SK-N-SH (cell line): ENCODE data around the gene TBL1X. TPM values are rescaled to one million over a fixed set of nuclear protein-coding genes. Genes with fewer than 3 reads are reported as not detected.

ENCODE experiments used
- CTCF ChIA-PET: fragments of 300-600, 350-600 bp; formaldehyde crosslinking; extraction: SDS; loops from one replicate; lab custom pipeline; 2021; lab: Yijun Ruan, JAX
- POLR2A ChIA-PET: fragments of 350-600 bp; sonication (Branson Sonifier 250); formaldehyde crosslinking; extraction: SDS; loops from one replicate; lab custom pipeline; 2020; ENCODE audit warnings: antibody characterized with exemption, inconsistent platforms; lab: Yijun Ruan, JAX
- DNase-seq: peaks from one replicate; pipeline ENCODE4 v3.0.0; 2012
- H2AFZ ChIP-seq: fragments of 200-600 bp; sonication (generic); 2 replicates; pipeline ENCODE4 v1.8.1; 2016; ENCODE audit warnings: antibody characterized with exemption, mild to moderate bottlenecking, low read depth
- H3F3A ChIP-seq: fragments of 200-600 bp; sonication (generic); replicated peaks from 2 replicates; pipeline ENCODE3; 2016; ENCODE audit warnings: antibody characterized with exemption, mild to moderate bottlenecking; ENCODE audit not compliant: insufficient read depth
- H3K27ac ChIP-seq, 2 experiments: fragments of 200-500 bp in 1 of 2; fragments of 200-600 bp in 1 of 2; sonication (Bioruptor generic) in 1 of 2; sonication (generic), shearing (Covaris generic) in 1 of 2; 2 replicates each; pipeline versions ENCODE4 v1.5.1 to v1.6.1; 2014 to 2016; ENCODE audit warnings: low read depth in 2 of 2, inconsistent platforms in 1 of 2, low read length in 1 of 2, mild to moderate bottlenecking in 1 of 2, mixed read lengths in 1 of 2
- H3K27me3 ChIP-seq: fragments of 200-600 bp; sonication (generic), shearing (Covaris generic); 2 replicates; pipeline ENCODE4 v1.6.1; 2016; ENCODE audit warnings: mixed run types; ENCODE audit not compliant: insufficient read depth
- H3K36me3 ChIP-seq, 2 experiments: fragments of 200-500 bp in 1 of 2; fragments of 200-600 bp in 1 of 2; sonication (Bioruptor generic) in 1 of 2; sonication (generic) in 1 of 2; replicated peaks in 1 of 2; 2 replicates each; pipeline versions ENCODE3 to v1.5.1; 2014 to 2016; ENCODE audit warnings: low read length in 1 of 2, mild to moderate bottlenecking in 1 of 2; ENCODE audit not compliant: insufficient read depth in 2 of 2, control insufficient read depth in 1 of 2
- H3K4me1 ChIP-seq, 2 experiments: fragments of 200-500 bp in 1 of 2; fragments of 200-600 bp in 1 of 2; sonication (Bioruptor generic) in 1 of 2; sonication (generic), shearing (Covaris generic) in 1 of 2; 2 replicates each; pipeline versions ENCODE4 v1.5.1 to v1.6.1; 2014 to 2016; ENCODE audit warnings: low read depth in 1 of 2, low read length in 1 of 2, mixed run types in 1 of 2; ENCODE audit not compliant: insufficient read depth in 2 of 2, control insufficient read depth in 1 of 2
- H3K4me2 ChIP-seq: fragments of 200-600 bp; sonication (generic), shearing (Covaris generic); 2 replicates; pipeline ENCODE4 v1.6.1; 2017; ENCODE audit warnings: mixed run types
- H3K4me3 ChIP-seq, 2 experiments: fragments of 200-500 bp in 1 of 2; fragments of 200-600 bp in 1 of 2; sonication (Bioruptor generic) in 1 of 2; sonication (generic), shearing (Covaris generic) in 1 of 2; 2 replicates each; pipeline versions ENCODE4 v1.5.1 to v1.8.1; 2014 to 2016; ENCODE audit warnings: low read depth in 2 of 2, inconsistent platforms in 1 of 2, low read length in 1 of 2, mild to moderate bottlenecking in 1 of 2, mixed read lengths in 1 of 2, moderate library complexity in 1 of 2
- H3K79me2 ChIP-seq: fragments of 200-600 bp; sonication (generic); 2 replicates; pipeline ENCODE4 v1.8.1; 2017; ENCODE audit warnings: mild to moderate bottlenecking; ENCODE audit not compliant: insufficient read depth
- H3K9ac ChIP-seq: fragments of 200-600 bp; sonication (generic); 2 replicates; pipeline ENCODE4 v1.6.1; 2017; ENCODE audit warnings: mixed run types
- H3K9me2 ChIP-seq: fragments of 200-600 bp; sonication (generic); 2 replicates; pipeline ENCODE4 v1.6.1; 2017; ENCODE audit warnings: mixed run types
- H3K9me3 ChIP-seq: fragments of 200-600 bp; sonication (generic); 2 replicates; pipeline ENCODE4 v1.6.1; 2017; ENCODE audit warnings: mixed run types, mild to moderate bottlenecking, moderate library complexity
- H4K20me1 ChIP-seq: fragments of 200-600 bp; sonication (generic); 2 replicates; pipeline ENCODE4 v1.6.1; 2017; ENCODE audit warnings: mild to moderate bottlenecking, mixed run types; ENCODE audit not compliant: insufficient read depth
- CTCF ChIP-seq: fragments of 200-600 bp; sonication (generic); IDR thresholded peaks from 2 replicates; pipeline ENCODE4 v1.6.1; 2017; ENCODE audit warnings: antibody characterized with exemption, mild to moderate bottlenecking, moderate library complexity
- FOSL2 ChIP-seq: IDR thresholded peaks from 2 replicates; pipeline ENCODE4 v1.4.0; 2012; ENCODE audit warnings: low read depth, mild to moderate bottlenecking, moderate library complexity, borderline replicate concordance
- FOXJ3 ChIP-seq: sonication (generic); formaldehyde crosslinking; IDR thresholded peaks from 2 replicates; pipeline ENCODE4 v1.5.1; 2020; ENCODE audit warnings: mild to moderate bottlenecking, missing genetic modification reagents
- GABPA ChIP-seq: IDR thresholded peaks from 2 replicates; pipeline ENCODE4 v1.4.0; 2012; ENCODE audit warnings: low read depth, mild to moderate bottlenecking
- JUND ChIP-seq: IDR thresholded peaks from 2 replicates; pipeline ENCODE4 v1.4.0; 2012
- MEF2A ChIP-seq: IDR thresholded peaks from 2 replicates; pipeline ENCODE4 v1.4.0; 2012; ENCODE audit warnings: low read depth, borderline replicate concordance
- MXI1 ChIP-seq: IDR thresholded peaks from 2 replicates; pipeline ENCODE4 v1.6.1; 2012; ENCODE audit warnings: mild to moderate bottlenecking, low read depth, low read length, improper control_type of control experiment
- NRF1 ChIP-seq: IDR thresholded peaks from 2 replicates; pipeline ENCODE4 v1.6.1; 2012; ENCODE audit warnings: low read depth, mild to moderate bottlenecking, low read length
- PBX3 ChIP-seq: IDR thresholded peaks from 2 replicates; pipeline ENCODE4; 2012
- RAD21 ChIP-seq: IDR thresholded peaks from 2 replicates; pipeline ENCODE4 v1.6.1; 2012; ENCODE audit warnings: mild to moderate bottlenecking, low read length
- RFX5 ChIP-seq: IDR thresholded peaks from 2 replicates; pipeline ENCODE4 v1.6.1; 2012; ENCODE audit warnings: mild to moderate bottlenecking, improper control_type of control experiment, low read length
- RXRA ChIP-seq: IDR thresholded peaks from 2 replicates; pipeline ENCODE4 v1.4.0; 2012; ENCODE audit warnings: low read depth, mild to moderate bottlenecking, borderline replicate concordance
- TEAD4 ChIP-seq: IDR thresholded peaks from 2 replicates; pipeline ENCODE4 v1.4.0; 2012; ENCODE audit warnings: mild to moderate bottlenecking, borderline replicate concordance; ENCODE audit not compliant: insufficient read depth
- USF1 ChIP-seq: IDR thresholded peaks from 2 replicates; pipeline ENCODE4 v1.4.0; 2012; ENCODE audit warnings: low read depth, borderline replicate concordance
- YY1 ChIP-seq: IDR thresholded peaks from 2 replicates; pipeline ENCODE4 v1.4.0; 2012; ENCODE audit warnings: low read depth, mild to moderate bottlenecking
- ZBTB33 ChIP-seq: IDR thresholded peaks from 2 replicates; pipeline ENCODE4 v1.4.0; 2012; ENCODE audit warnings: low read depth, borderline replicate concordance
- WGBS: methylation state at CpG from one replicate; pipeline ENCODE4 v1.1.6; 2017; ENCODE audit warnings: low lambda C conversion rate; 5-methylcytosine and 5-hydroxymethylcytosine counted together
- polyA plus RNA-seq, 3 experiments: library from polyadenylated mRNA; depleted of rRNA; stranded (reverse); fragments of >200 nt; gene quantifications; 2 replicates each; pipeline ENCODE4 v1.2.3, GENCODE V29; 2012
- TF ChIP-seq, protein P1 (sequence below): fragments of 150-350 bp; IDR thresholded peaks from 2 replicates; pipeline ENCODE4 v1.6.1; 2017; ENCODE audit warnings: antibody characterized with exemption, low read length, low read depth, borderline replicate concordance
- TF ChIP-seq, protein P2 (sequence below): IDR thresholded peaks from 2 replicates; pipeline ENCODE4 v1.4.0; 2012; ENCODE audit warnings: low read depth
- TF ChIP-seq, protein P3 (sequence below): fragments of 150-350 bp; IDR thresholded peaks from 2 replicates; pipeline ENCODE4 v1.6.1; 2016; ENCODE audit warnings: mild to moderate bottlenecking, low read depth, low read length

TBL1X gene
- polyA plus RNA-seq, 1 of the 3 experiments (the other 2 are of a cell fraction) = 10.6 TPM

- Histone ChIP-seq H3K36me3 (no peaks in the 10 kb centered on the region), H3K27ac (no peak overlapping the region), H3K27me3 (no peaks in the 10 kb centered on the region), H3K9me3 (no peaks in the 10 kb centered on the region), H4K20me1 (peaks cover 8% of the 10 kb centered on the region; the same call in 1 of the 2 replicates), H3K4me1 (no peaks in the 10 kb centered on the region; a peak in 2 of 4 replicates), H3K4me3 (no peak overlapping the region), H3K9me2 (no peaks in the 10 kb centered on the region), H3K79me2 (no peaks in the 10 kb centered on the region), H3K9ac (no peak overlapping the region), H2AFZ (no peak overlapping the region), H3F3A (no peaks in the 10 kb centered on the region), H3K4me2 (no peak overlapping the region)
- 44% methylated on average over 6 of the region's 6 CpGs for WGBS
- ChIA-PET POLR2A (no interaction called here), CTCF (interaction anchor here (1.2 kb wide), 1 partner anchor 50 kb away, joined by 3 read pairs; no protein-coding TSS in a partner anchor)
- DNase-seq = no peak
- TF ChIP-seq NRF1 = no peak
Measured at GRCh38 chrX:9628779-9629493, 164.1 kb downstream of the TBL1X start.

- 69% methylated on average over 7 of the region's 7 CpGs for WGBS
- TF ChIP-seq, protein P1, sequence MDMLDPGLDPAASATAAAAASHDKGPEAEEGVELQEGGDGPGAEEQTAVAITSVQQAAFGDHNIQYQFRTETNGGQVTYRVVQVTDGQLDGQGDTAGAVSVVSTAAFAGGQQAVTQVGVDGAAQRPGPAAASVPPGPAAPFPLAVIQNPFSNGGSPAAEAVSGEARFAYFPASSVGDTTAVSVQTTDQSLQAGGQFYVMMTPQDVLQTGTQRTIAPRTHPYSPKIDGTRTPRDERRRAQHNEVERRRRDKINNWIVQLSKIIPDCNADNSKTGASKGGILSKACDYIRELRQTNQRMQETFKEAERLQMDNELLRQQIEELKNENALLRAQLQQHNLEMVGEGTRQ = no peak
- TF ChIP-seq MXI1 (no peak), RAD21 (no peak), GABPA (no peak), FOSL2 (no peak), RXRA (no peak), CTCF (no peak), NRF1 (no peak), ZBTB33 (no peak), MEF2A (no peak), FOXJ3 (CRISPR knock-in tag) (no peak), PBX3 (no peak), JUND (no peak), RFX5 (no peak), TEAD4 (no peak), YY1 (no peak), USF1 (no peak)
- TF ChIP-seq, protein P2, sequence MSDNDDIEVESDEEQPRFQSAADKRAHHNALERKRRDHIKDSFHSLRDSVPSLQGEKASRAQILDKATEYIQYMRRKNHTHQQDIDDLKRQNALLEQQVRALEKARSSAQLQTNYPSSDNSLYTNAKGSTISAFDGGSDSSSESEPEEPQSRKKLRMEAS = no peak
- TF ChIP-seq, protein P3, sequence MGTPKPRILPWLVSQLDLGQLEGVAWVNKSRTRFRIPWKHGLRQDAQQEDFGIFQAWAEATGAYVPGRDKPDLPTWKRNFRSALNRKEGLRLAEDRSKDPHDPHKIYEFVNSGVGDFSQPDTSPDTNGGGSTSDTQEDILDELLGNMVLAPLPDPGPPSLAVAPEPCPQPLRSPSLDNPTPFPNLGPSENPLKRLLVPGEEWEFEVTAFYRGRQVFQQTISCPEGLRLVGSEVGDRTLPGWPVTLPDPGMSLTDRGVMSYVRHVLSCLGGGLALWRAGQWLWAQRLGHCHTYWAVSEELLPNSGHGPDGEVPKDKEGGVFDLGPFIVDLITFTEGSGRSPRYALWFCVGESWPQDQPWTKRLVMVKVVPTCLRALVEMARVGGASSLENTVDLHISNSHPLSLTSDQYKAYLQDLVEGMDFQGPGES = no peak
Measured at GRCh38 chrX:9634551-9634950, 169.7 kb downstream of the TBL1X start.

More at GRCh38 chrX:9634551-9634950, 169.7 kb downstream of the TBL1X start:
- H3K9me3 ChIP-seq = no peaks in the 10 kb centered on the region
- ChIA-PET CTCF (no interaction called here), POLR2A (no interaction called here)
- no peaks in the 10 kb centered on the region for H3K9me2 ChIP-seq
- no peaks in the 10 kb centered on the region for H3K79me2 ChIP-seq
- no peak overlapping the region for H3K9ac ChIP-seq
- H4K20me1 ChIP-seq = peaks cover 3% of the 10 kb centered on the region; the same call in 1 of the 2 replicates
- no peak overlapping the region for H2AFZ ChIP-seq
- H3K36me3 ChIP-seq = no peaks in the 10 kb centered on the region
- no peaks in the 10 kb centered on the region for H3F3A ChIP-seq
- no peaks in the 10 kb centered on the region; the same call in 1 of the 2 replicates for H3K27me3 ChIP-seq
- H3K4me3 ChIP-seq = no peak overlapping the region
- H3K4me2 ChIP-seq = no peak overlapping the region
- H3K4me1 ChIP-seq = no peaks in the 10 kb centered on the region; a peak in 2 of 4 replicates
- no peak overlapping the region for H3K27ac ChIP-seq
- no peak for DNase-seq
